ENCODE data around the gene COPG1.

COPG1 gene

DNA sequence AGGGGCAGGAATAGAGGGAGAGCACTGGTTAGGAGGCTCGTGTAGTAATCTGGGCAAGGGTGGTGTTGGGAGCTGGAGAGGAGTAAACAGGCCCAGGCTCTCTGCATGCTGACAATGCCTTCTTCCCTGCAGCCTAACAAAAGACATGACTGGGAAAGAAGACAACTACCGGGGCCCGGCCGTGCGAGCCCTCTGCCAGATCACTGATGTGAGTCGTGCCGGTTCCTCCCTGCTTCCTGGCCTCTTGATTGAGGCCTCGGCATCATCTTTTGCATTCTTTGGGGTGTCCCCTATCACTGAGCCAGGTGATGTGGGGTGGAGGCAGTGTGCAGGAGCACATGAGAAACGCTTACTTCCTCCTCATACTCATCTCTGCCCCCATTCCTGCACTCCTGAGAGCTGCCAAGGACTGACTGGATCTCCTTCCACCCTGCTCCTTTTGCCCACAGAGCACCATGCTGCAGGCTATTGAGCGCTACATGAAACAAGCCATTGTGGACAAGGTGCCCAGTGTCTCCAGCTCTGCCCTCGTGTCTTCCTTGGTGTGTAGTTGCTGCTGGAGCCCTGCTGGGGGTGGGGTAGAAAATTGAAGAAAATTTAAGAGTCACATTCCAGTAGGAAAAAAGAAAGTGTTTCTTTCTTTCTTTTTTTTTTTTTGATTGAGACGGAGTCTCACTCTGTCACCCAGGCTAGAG, 5.3 kb downstream of the COPG1 start:
- TF ChIP-seq TAF1 (IDR thresholded peaks at IDR 0.05; ENCODE audit: borderline replicate concordance, insufficient read depth, low read length) (no peak), FOXP2 (optimal IDR thresholded peaks at IDR 0.05; ENCODE audit: borderline replicate concordance, extremely low read depth, extremely low read length, insufficient read depth) (no peak), POLR2AphosphoS5 (IDR thresholded peaks at IDR 0.05; ENCODE audit: low read depth, low read length) (no peak), SIN3A (IDR thresholded peaks at IDR 0.05; ENCODE audit: borderline replicate concordance, insufficient read depth, low read length) (no peak)

DNA sequence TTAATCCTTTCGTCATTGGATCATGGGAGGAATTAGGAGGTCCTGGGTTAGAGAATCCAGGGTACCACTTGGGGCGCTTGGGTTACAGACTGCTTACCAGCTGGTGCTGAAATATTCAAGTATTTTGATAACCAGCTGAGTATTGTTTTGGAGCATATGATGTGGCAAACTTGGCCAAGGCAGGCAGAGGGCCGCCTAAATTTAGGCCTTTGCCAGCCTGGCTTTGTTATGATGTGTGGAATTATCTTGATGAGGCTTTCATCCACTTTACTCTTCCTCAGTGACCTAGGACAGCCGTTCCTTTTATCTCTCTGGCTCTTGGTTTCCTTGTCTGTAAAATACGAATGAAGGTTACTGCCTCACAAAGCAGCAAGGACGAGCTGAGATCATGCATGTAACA, 6.9 kb downstream of the COPG1 start:
- TF ChIP-seq POLR2AphosphoS5 (IDR thresholded peaks at IDR 0.05; ENCODE audit: low read depth, low read length) (no peak), TAF1 (IDR thresholded peaks at IDR 0.05; ENCODE audit: borderline replicate concordance, insufficient read depth, low read length) (no peak), SIN3A (IDR thresholded peaks at IDR 0.05; ENCODE audit: borderline replicate concordance, insufficient read depth, low read length) (no peak), FOXP2 (optimal IDR thresholded peaks at IDR 0.05; ENCODE audit: borderline replicate concordance, extremely low read depth, extremely low read length, insufficient read depth) (no peak)
- TF ChIP-seq, protein P1, sequence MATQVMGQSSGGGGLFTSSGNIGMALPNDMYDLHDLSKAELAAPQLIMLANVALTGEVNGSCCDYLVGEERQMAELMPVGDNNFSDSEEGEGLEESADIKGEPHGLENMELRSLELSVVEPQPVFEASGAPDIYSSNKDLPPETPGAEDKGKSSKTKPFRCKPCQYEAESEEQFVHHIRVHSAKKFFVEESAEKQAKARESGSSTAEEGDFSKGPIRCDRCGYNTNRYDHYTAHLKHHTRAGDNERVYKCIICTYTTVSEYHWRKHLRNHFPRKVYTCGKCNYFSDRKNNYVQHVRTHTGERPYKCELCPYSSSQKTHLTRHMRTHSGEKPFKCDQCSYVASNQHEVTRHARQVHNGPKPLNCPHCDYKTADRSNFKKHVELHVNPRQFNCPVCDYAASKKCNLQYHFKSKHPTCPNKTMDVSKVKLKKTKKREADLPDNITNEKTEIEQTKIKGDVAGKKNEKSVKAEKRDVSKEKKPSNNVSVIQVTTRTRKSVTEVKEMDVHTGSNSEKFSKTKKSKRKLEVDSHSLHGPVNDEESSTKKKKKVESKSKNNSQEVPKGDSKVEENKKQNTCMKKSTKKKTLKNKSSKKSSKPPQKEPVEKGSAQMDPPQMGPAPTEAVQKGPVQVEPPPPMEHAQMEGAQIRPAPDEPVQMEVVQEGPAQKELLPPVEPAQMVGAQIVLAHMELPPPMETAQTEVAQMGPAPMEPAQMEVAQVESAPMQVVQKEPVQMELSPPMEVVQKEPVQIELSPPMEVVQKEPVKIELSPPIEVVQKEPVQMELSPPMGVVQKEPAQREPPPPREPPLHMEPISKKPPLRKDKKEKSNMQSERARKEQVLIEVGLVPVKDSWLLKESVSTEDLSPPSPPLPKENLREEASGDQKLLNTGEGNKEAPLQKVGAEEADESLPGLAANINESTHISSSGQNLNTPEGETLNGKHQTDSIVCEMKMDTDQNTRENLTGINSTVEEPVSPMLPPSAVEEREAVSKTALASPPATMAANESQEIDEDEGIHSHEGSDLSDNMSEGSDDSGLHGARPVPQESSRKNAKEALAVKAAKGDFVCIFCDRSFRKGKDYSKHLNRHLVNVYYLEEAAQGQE (IDR thresholded peaks at IDR 0.05; ENCODE audit: insufficient read depth in 1 of 2, low read depth in 2 of 2, low read length in 2 of 2) = no peak

DNA sequence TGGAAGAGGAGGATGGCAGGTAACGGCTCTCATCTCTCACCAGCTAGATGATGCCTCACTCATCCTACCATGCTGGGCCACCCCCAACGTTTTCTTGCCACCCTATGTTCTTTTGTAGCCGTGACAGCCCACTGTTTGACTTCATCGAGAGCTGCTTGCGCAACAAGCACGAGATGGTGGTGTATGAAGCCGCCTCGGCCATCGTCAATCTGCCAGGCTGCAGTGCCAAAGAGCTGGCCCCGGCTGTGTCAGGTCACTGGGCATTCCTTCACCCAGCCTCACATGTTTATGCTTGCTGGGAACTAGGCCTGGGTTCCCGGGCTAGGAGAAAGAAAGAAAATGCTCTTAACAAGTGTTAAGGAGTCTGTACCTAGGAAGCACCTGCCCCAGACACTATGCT, 8.2 kb downstream of the COPG1 start:
- TF ChIP-seq, protein P1 (IDR thresholded peaks at IDR 0.05; ENCODE audit: insufficient read depth in 1 of 2, low read depth in 2 of 2, low read length in 2 of 2) = no peak
- TF ChIP-seq TAF1 (IDR thresholded peaks at IDR 0.05; ENCODE audit: borderline replicate concordance, insufficient read depth, low read length) = no peak
- no peak for TF ChIP-seq POLR2AphosphoS5 (IDR thresholded peaks at IDR 0.05; ENCODE audit: low read depth, low read length)
- TF ChIP-seq SIN3A (IDR thresholded peaks at IDR 0.05; ENCODE audit: borderline replicate concordance, insufficient read depth, low read length) = no peak
- TF ChIP-seq FOXP2 (optimal IDR thresholded peaks at IDR 0.05; ENCODE audit: borderline replicate concordance, extremely low read depth, extremely low read length, insufficient read depth) = no peak

DNA sequence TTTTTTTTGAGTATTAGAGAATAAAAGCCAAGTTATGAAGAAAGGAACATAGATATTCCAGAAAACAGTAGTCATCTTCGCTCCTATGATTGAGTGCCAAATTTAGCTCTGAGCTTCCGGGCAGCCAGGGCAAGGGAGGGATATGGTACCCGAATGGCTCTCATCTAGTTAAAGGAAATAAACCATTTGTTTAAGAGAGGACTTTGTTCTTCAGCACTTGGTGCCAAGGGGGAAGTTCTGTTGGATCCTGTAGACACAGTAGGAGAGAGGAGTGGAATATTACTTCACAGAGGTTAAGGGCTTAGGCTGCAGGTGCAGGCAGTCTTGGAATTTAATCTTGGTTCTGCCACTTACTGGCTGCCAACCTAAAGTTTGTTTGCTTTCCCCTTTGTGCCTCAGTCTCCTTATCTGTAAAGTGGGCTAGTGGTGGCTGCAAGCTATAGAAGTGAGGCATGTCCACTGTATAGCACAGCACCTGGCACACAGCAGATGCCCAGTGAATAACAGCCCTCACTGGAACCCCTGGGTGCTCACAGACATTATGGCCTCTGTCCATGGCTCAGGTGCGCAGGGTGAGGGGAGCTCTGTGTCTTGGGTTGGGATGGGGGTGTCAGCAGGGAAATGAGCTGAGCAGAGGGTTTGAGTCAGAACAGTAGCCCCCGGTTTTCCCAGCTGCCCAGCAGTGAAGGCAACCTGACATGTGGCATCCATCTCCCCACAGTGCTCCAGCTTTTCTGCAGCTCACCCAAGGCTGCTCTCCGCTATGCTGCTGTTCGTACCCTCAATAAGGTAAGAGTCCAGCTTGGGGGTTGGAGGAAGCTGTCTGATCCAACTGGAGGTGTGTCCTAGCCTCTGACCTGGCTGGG, 10.4 kb downstream of the COPG1 start:
- TF ChIP-seq TAF1 (IDR thresholded peaks at IDR 0.05; ENCODE audit: borderline replicate concordance, insufficient read depth, low read length) (no peak), SIN3A (IDR thresholded peaks at IDR 0.05; ENCODE audit: borderline replicate concordance, insufficient read depth, low read length) (no peak), POLR2AphosphoS5 (IDR thresholded peaks at IDR 0.05; ENCODE audit: low read depth, low read length) (no peak), FOXP2 (optimal IDR thresholded peaks at IDR 0.05; ENCODE audit: borderline replicate concordance, extremely low read depth, extremely low read length, insufficient read depth) (no peak)
- TF ChIP-seq, protein P1 (IDR thresholded peaks at IDR 0.05; ENCODE audit: insufficient read depth in 1 of 2, low read depth in 2 of 2, low read length in 2 of 2) = no peak

DNA sequence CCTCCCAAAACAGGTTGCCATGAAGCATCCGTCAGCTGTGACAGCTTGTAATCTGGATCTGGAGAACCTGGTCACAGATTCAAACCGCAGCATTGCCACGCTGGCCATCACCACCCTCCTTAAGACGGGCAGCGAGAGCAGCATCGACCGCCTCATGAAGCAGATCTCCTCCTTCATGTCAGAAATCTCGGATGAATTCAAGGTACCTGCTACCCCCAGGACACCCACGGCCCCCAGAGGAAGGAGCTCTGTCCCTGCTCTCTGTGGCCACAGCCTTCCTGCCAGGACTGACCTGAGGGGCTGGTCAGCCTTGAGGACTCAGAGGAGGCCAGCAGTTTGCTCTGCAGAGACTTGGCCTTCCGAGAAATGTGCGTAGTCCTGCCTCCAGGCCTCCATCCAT, 11.2 kb downstream of the COPG1 start:
- TF ChIP-seq POLR2AphosphoS5 (IDR thresholded peaks at IDR 0.05; ENCODE audit: low read depth, low read length) (no peak), FOXP2 (optimal IDR thresholded peaks at IDR 0.05; ENCODE audit: borderline replicate concordance, extremely low read depth, extremely low read length, insufficient read depth) (no peak), SIN3A (IDR thresholded peaks at IDR 0.05; ENCODE audit: borderline replicate concordance, insufficient read depth, low read length) (no peak), TAF1 (IDR thresholded peaks at IDR 0.05; ENCODE audit: borderline replicate concordance, insufficient read depth, low read length) (no peak)
- TF ChIP-seq, protein P1 (IDR thresholded peaks at IDR 0.05; ENCODE audit: insufficient read depth in 1 of 2, low read depth in 2 of 2, low read length in 2 of 2) = no peak

Measured in PFSK-1 (cell line).